Central memory CD8-positive, alpha-beta T cell (primary cell): ENCODE measurements around the gene RPS6KA2.

Source experiments
- ATAC-seq: fragments of 150-1000 bp; cut with Tn5 transposase; replicated peaks from 2 replicates; pipeline ENCODE4 v1.10.0; 2022; ENCODE audit warnings: mild to moderate bottlenecking, moderate FRiP score, moderate number of reproducible peaks; ENCODE audit not compliant: poor library complexity, severe bottlenecking; ENCODE audit errors: extremely low read depth
- DNase-seq, 2 donors: peaks; one replicate each; pipeline ENCODE4 v3.0.0; 2021; ENCODE audit warnings: low spot score in 2 of 2
- H3K27ac Mint-ChIP-seq: one replicate; pipeline ENCODE4 v1.8.0; 2022; ENCODE audit warnings: low read depth, mild to moderate bottlenecking, moderate library complexity, mixed read lengths
- H3K27me3 Mint-ChIP-seq: one replicate; pipeline ENCODE4 v1.8.0; 2022; ENCODE audit warnings: mixed read lengths
- H3K36me3 Mint-ChIP-seq: one replicate; pipeline ENCODE4 v1.8.0; 2022; ENCODE audit warnings: mild to moderate bottlenecking, moderate library complexity, mixed read lengths; ENCODE audit not compliant: insufficient read depth
- H3K4me1 Mint-ChIP-seq: one replicate; pipeline ENCODE4 v1.8.0; 2022; ENCODE audit warnings: mixed read lengths
- H3K4me3 Mint-ChIP-seq: one replicate; pipeline ENCODE4 v1.8.0; 2022; ENCODE audit warnings: mild to moderate bottlenecking, moderate library complexity, mixed read lengths
- H3K9me3 Mint-ChIP-seq: one replicate; pipeline ENCODE4 v1.8.0; 2022; ENCODE audit warnings: mixed read lengths

Gene RPS6KA2

DNA sequence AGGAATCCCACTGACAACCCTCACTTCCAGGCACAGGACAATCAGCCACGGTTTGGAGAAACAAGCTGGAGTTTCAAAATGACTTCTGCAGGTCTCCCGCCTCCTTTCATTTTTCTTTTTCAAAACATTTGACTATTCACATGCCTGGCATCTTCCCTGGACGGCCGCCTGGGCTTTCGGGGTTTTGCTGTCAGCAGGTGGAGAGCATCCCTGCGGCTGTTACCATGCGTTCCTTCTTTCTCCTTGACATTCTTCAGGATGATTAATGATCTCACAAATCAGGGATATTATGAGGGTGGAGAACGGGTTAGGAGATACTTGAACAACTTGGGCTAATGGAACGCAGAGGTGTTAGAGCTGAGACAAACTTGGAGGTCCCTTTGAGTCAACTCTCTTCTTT lies 101.5 kb downstream of the RPS6KA2 start:
- ATAC-seq (no peak), DNase-seq (no peak)
- H3K9me3 Mint-ChIP-seq = peaks cover 6% of the 10 kb centered on the region
- peaks cover 44% of the 10 kb centered on the region for H3K27me3 Mint-ChIP-seq
- H3K27ac Mint-ChIP-seq = no peak overlapping the region
- no peaks in the 10 kb centered on the region for H3K4me1 Mint-ChIP-seq
- no peak overlapping the region for H3K4me3 Mint-ChIP-seq
- H3K36me3 Mint-ChIP-seq = no peaks in the 10 kb centered on the region

- H3K9me3 Mint-ChIP-seq = peaks cover 6% of the 10 kb centered on the region
- H3K36me3 Mint-ChIP-seq = no peaks in the 10 kb centered on the region
- no peak overlapping the region for H3K27ac Mint-ChIP-seq
- ATAC-seq = no peak
- no peaks in the 10 kb centered on the region for H3K4me1 Mint-ChIP-seq
- no peak for DNase-seq
- peaks cover 44% of the 10 kb centered on the region for H3K27me3 Mint-ChIP-seq
- H3K4me3 Mint-ChIP-seq = no peak overlapping the region
Observed at GRCh38 chr6:166523782-166524559, 103.1 kb downstream of the RPS6KA2 start.

GRCh38 chr6:166520905-166521834 lies 105.9 kb downstream of the RPS6KA2 start:
- Mint-ChIP-seq H3K36me3 (no peaks in the 10 kb centered on the region), H3K27ac (no peak overlapping the region), H3K4me1 (no peaks in the 10 kb centered on the region), H3K9me3 (peaks cover 6% of the 10 kb centered on the region), H3K27me3 (peaks cover 28% of the 10 kb centered on the region), H3K4me3 (no peak overlapping the region)
- ATAC-seq (no peak), DNase-seq (no peak)

DNA sequence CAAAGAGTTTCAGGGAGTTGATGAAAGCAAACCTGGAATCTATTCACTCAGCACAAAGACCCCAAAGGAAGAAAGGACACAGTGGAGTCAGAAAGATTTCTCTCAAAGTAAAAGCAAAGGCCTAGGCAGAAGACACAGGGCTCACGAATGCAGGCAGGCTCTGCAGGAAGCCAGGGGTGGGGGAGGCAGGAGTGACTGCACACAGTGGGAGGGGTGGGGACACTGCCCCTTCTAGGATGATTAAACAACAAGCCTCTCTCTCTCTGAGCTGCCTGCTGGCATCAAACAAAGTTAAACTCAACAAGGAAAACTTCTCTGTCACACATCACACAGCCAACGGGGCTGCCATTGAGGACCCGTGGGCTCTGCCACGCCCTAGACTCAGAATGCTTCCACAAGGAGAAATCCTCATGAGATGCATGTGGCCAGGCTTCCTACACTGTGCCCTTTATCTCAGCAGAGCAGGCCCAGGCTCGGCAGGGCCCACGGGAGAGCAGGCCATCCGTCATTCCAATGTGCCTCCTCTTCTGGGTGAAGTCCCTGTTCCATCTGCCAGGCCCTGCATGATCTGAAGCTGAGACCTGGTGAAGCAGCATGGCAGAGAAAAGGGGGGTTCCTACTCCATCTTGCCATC lies 110.7 kb downstream of the RPS6KA2 start:
- Mint-ChIP-seq H3K27ac (no peak overlapping the region), H3K36me3 (peaks cover 1% of the 10 kb centered on the region), H3K27me3 (peaks cover 3% of the 10 kb centered on the region), H3K4me3 (no peak overlapping the region), H3K9me3 (peaks cover 1% of the 10 kb centered on the region), H3K4me1 (peaks cover 6% of the 10 kb centered on the region)
- DNase-seq (no peak), ATAC-seq (no peak)

DNA sequence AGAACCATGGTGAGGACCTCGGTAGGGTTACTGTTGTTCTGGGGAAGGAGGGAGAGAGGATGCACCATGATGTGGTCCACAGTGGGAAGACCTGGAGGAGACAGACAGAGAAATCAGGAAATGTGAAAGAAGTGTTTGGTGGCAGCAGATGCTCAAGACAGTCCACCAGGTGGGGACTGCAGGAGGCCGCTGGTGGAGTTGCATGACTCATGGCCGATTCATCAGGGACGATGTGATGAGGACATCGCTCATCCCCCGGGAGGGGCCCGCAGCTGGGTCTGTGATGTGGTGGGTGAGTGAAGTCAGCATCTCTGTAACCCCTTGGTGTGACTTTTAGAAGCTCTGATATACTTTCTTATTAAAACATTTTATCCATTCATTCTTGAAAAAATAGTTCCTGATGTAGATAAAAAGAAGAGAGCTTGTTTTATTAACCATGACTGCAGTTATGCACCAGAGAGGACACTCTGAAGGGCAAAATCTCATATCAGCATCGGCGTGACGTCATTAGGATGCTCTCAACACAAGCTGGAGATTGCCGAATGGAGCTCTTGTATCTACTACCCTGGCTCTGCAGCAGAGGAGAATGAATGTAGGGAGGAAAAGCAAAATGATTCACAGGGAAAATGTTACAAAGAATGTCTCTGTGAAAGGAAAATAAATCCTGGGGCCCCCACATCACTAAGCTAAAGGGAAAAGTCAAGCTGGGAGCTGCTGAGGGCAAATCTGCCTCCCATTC lies 111.8 kb downstream of the RPS6KA2 start:
- H3K4me1 Mint-ChIP-seq = peaks cover 6% of the 10 kb centered on the region
- ATAC-seq (no peak), DNase-seq (no peak)
- no peaks in the 10 kb centered on the region for H3K9me3 Mint-ChIP-seq
- H3K27ac Mint-ChIP-seq = no peak overlapping the region
- peaks cover 1% of the 10 kb centered on the region for H3K36me3 Mint-ChIP-seq
- no peak overlapping the region for H3K4me3 Mint-ChIP-seq
- no peaks in the 10 kb centered on the region for H3K27me3 Mint-ChIP-seq

- H3K27me3 Mint-ChIP-seq = no peaks in the 10 kb centered on the region
- no peak overlapping the region for H3K27ac Mint-ChIP-seq
- H3K4me1 Mint-ChIP-seq = peaks cover 6% of the 10 kb centered on the region
- H3K36me3 Mint-ChIP-seq = peaks cover 1% of the 10 kb centered on the region
- no peak overlapping the region for H3K4me3 Mint-ChIP-seq
- no peaks in the 10 kb centered on the region for H3K9me3 Mint-ChIP-seq
- DNase-seq = no peak
- no peak for ATAC-seq
Observed at GRCh38 chr6:166514196-166514595, 112.9 kb downstream of the RPS6KA2 start.

- no peaks in the 10 kb centered on the region for H3K9me3 Mint-ChIP-seq
- H3K27me3 Mint-ChIP-seq = no peaks in the 10 kb centered on the region
- H3K4me3 Mint-ChIP-seq = no peak overlapping the region
- peak; percentile 73 for ATAC-seq
- peaks cover 1% of the 10 kb centered on the region for H3K36me3 Mint-ChIP-seq
- peak in 1 of 2 donors; percentile 24 for DNase-seq
- no peak overlapping the region for H3K27ac Mint-ChIP-seq
- peaks cover 6% of the 10 kb centered on the region for H3K4me1 Mint-ChIP-seq
Observed at GRCh38 chr6:166512567-166512966, 114.5 kb downstream of the RPS6KA2 start.

- no peak for ATAC-seq
- H3K36me3 Mint-ChIP-seq = peaks cover 1% of the 10 kb centered on the region
Observed at GRCh38 chr6:166511316-166511715, 115.7 kb downstream of the RPS6KA2 start.

GRCh38 chr6:166509193-166509592 lies 117.9 kb downstream of the RPS6KA2 start:
- Mint-ChIP-seq H3K36me3 (peaks cover 1% of the 10 kb centered on the region), H3K4me3 (no peak overlapping the region), H3K4me1 (peaks cover 6% of the 10 kb centered on the region), H3K9me3 (no peaks in the 10 kb centered on the region), H3K27me3 (no peaks in the 10 kb centered on the region), H3K27ac (no peak overlapping the region)
- DNase-seq = no peak
- no peak for ATAC-seq

More at GRCh38 chr6:166511316-166511715, 115.7 kb downstream of the RPS6KA2 start:
- H3K9me3 Mint-ChIP-seq = no peaks in the 10 kb centered on the region
- H3K4me1 Mint-ChIP-seq = peaks cover 6% of the 10 kb centered on the region
- no peak overlapping the region for H3K4me3 Mint-ChIP-seq
- no peak overlapping the region for H3K27ac Mint-ChIP-seq
- DNase-seq = no peak
- H3K27me3 Mint-ChIP-seq = no peaks in the 10 kb centered on the region

DNA sequence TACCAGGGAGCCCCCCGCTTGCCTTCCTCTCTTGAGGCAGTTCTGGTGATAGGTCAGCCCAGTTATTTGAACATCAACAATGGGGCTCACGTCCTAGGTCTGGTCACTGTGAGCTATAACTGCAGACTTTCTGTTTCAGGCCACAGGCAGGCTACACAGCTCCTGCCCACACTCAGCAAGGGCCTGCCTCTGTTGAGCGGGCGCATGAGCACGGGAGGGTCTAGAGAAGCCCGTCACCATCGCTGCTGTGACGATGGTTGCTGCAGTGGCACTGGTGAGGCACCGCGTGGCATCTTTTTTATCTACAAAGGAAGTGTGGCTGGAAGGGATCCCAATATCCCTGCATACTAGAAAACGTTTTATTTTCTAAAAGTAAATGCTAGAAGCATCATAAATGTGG lies 118.3 kb downstream of the RPS6KA2 start:
- H3K27ac Mint-ChIP-seq = no peak overlapping the region
- H3K27me3 Mint-ChIP-seq = no peaks in the 10 kb centered on the region
- no peak for ATAC-seq
- no peak overlapping the region for H3K4me3 Mint-ChIP-seq
- H3K4me1 Mint-ChIP-seq = peaks cover 6% of the 10 kb centered on the region
- no peak for DNase-seq
- H3K9me3 Mint-ChIP-seq = no peaks in the 10 kb centered on the region
- H3K36me3 Mint-ChIP-seq = peaks cover 1% of the 10 kb centered on the region

DNA sequence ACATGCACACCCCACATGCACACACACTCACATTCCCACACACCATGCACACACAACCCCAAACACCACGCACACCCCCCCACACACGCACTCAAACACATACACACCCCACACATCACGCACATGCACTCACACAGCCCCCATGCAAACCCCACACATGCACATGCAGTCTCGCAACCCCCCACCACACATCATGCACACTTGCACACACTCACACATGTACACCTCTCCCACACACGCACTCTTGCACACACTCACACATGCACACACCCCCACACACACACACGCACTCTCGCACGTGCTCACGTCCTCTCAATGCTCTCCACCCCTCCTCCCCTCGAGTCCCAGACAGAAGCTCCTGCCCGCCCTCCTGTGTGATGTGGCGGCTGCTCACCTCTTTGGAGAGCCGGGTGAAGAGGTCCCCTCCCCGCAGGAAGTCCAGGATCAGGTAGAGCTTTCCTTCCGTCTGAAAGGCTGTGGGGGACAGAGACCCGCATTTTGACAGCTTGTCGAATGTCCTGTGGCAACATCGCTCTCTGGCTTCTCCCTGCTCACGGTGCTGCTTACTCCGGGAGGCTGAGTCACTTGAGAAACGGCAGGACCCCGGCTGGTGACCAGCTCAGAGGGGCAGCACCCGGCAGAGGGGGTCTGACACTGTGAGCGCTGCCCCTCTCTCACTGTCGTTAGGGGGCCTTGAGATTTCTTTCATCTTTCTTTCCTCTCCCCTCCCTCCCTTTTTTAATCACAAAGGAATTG lies 119.1 kb downstream of the RPS6KA2 start:
- Mint-ChIP-seq H3K9me3 (no peaks in the 10 kb centered on the region), H3K27me3 (no peaks in the 10 kb centered on the region), H3K4me3 (no peak overlapping the region)

More for the DNA sequence above, 119.1 kb downstream of the RPS6KA2 start:
- ATAC-seq (no peak), DNase-seq (no peak)
- peaks cover 1% of the 10 kb centered on the region for H3K36me3 Mint-ChIP-seq
- no peak overlapping the region for H3K27ac Mint-ChIP-seq
- H3K4me1 Mint-ChIP-seq = peaks cover 5% of the 10 kb centered on the region
